ENCODE results near the gene VAV1.

DNA sequence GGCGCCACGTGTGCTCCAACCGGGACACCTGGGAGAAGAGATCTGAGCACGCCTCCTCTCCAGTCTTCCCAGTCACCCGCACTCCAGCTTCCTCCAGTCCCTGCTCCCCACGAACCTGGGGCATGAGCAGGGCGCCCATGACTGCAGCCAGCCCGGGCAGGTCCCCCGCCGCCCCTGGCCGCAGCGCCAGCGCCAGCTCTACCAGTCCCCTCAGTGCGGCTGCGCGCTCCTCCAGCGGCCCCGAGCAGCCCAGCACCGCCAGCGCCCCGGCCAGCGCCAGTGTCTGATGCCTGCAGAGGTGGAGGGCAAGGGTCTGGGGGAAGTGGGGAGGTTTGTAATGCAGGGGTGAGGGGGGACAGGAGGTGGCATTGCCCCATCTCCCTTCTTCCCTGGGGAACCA lies 18.4 kb upstream of the VAV1 start:
- TF ChIP-seq, protein P1, sequence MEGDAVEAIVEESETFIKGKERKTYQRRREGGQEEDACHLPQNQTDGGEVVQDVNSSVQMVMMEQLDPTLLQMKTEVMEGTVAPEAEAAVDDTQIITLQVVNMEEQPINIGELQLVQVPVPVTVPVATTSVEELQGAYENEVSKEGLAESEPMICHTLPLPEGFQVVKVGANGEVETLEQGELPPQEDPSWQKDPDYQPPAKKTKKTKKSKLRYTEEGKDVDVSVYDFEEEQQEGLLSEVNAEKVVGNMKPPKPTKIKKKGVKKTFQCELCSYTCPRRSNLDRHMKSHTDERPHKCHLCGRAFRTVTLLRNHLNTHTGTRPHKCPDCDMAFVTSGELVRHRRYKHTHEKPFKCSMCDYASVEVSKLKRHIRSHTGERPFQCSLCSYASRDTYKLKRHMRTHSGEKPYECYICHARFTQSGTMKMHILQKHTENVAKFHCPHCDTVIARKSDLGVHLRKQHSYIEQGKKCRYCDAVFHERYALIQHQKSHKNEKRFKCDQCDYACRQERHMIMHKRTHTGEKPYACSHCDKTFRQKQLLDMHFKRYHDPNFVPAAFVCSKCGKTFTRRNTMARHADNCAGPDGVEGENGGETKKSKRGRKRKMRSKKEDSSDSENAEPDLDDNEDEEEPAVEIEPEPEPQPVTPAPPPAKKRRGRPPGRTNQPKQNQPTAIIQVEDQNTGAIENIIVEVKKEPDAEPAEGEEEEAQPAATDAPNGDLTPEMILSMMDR (IDR thresholded peaks at IDR 0.05; ENCODE audit: insufficient read depth, low read length, poor library complexity, severe bottlenecking), result no peak
- no peak for TF ChIP-seq EZH2phosphoT487 (conservative IDR thresholded peaks at IDR 0.05; ENCODE audit: low read length)

All from SU-DHL-6 (cell line).